Stimulated activated CD4-positive, alpha-beta T cell treated with anti-CD3 and anti-CD28 coated beads, Interleukin-4, amount 100 ng/mL, for 4 hours (primary cell): ENCODE measurements around the gene CLTCL1.
"Not testable (repeated sequence)": the region's sequence is repeated elsewhere in the genome, so short reads cannot be mapped to it uniquely, and the experiment has no call there.

ENCODE experiments used
- DNase-seq, 2 experiments: peaks; one replicate each; pipeline ENCODE4 v3.0.0-alpha.2; 2020

Gene CLTCL1

DNA sequence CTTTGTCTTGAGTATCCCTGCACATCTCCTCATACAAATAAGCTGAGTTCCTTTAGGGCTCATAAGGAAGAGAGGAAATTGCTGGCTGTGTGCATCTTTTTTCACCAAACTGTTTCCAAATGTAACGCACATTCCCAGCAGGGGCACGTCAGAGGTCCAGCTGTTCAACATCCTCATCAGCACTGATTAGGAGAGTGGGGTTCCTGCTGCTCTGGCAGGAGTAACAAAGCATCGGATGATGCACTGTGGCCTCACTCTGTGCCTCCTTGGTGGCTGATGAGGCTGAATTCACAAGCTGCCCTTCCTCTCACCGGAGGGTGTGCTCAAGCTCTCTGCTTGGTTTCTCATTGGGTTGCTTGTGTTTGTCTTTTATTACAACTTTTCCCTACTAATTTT, 77.4 kb downstream of the CLTCL1 start:
- DNase-seq, result no peak

DNA sequence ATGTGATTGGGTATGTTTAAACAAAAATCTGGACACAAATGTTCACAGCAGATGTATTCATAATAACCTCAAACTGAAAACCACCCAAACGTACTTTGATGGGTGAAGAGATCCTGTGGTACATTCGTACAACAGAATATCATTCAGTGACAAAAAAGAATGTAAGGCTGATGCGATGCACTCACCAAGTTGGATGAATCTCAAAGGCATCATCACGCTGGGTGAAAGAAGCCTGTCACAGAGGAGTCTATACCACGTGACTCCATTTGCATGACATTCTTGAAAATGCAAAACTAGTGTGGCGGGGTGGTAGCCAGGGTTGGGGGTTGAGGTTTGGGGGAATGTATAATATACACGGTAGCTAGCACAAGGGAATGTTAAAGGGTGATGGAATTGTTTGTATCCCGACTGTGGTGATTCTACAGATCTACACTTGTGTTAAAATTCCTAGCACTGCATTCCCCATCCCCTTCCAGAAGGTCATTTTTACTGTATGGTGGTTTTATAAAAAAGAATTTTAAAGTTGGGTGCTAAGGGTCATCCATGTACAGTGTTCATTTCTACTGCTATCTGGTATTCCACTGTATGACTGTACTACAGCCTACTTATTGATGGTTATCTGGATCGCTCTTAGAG, 78.0 kb downstream of the CLTCL1 start:
- no peak for DNase-seq

DNA sequence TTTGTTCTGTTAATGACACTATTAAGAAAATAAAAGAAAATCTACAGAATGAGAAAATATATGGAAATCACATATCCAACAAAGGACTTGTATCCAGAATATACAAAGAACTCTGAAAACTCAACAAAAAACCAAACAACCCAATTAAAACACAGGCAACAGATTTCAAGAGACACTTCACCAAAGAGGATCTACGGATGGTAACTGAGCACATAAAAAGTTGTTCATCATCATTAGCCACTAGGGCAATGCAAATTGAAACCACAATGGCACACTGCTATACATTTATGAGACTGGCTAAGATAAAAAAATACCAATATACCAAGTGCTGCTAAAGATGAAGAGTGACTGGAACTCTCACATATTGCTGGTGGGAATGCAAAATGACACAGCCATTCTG, 78.5 kb downstream of the CLTCL1 start:
- no peak for DNase-seq

DNA sequence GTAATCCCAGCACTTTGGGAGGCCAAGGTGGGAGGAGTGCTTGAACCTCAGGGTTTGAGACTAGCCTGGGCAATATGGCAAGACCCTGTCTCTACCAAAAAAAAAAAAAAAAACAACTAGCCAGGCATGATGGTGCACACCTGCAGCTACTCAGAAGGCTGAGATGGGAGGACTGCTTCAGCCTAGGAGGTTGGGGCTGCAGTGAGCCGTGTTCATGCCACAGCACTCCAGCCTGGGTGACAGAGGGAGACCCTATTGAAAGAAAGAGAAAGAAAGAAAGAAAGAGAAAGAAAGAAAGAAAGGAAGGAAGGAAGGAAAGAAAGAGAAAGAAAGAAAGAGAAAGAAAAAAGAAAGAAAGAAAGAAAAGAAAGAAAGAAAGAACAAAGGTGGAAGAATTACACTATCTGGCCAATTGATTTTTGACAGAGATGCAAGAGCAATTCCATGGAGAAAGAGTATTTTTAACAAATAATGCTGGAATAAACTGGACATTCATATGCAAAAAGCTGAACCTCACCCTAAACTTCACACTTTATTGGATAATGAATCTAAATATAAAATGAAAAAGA, 79.1 kb downstream of the CLTCL1 start:
- no peak for DNase-seq

DNA sequence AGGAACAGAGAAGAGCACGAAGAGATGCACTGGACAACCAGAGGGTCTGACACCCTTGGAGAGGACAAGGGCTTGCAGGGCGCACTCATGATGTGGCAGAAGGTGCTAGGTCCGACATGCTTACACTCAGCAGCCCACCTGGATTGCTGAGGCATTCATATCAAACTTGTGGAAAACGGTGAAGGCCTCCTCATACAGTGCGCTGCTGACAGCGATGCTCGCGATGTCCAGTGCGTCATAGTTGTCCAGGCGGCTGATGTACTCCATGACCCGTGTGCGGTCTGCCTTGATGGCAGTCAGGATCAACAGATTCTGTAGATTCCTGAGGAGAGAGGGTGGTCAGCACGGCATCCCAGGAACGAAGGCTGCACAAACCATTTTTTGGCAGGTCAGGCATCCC, 81.3 kb downstream of the CLTCL1 start:
- no peak for DNase-seq

DNA sequence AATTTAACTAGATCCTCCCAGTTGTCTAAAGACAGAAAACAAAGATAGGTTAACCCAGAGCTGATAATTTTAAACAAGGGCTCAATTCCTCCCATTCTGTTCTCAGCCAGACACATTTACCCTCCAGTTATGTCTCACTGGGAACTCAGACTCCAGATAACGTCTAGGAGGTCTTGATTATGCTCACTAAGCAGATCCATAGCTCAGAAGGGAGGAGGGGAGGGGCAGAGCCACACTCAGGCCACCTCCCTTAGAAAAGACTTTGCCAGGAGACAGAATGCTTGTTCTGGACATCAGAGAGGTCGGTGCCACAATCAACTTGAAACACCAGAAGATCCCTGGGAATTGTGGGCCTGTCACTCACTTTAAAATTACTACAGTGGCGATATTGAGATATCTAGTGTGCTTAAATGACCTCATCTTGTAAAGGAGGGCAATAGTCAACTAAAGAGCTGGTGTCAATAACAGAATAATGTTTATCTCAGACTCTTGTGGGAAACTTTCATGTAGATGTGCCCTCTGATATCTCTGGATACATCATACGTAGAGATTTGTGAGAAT, 83.2 kb downstream of the CLTCL1 start:
- no peak for DNase-seq

DNA sequence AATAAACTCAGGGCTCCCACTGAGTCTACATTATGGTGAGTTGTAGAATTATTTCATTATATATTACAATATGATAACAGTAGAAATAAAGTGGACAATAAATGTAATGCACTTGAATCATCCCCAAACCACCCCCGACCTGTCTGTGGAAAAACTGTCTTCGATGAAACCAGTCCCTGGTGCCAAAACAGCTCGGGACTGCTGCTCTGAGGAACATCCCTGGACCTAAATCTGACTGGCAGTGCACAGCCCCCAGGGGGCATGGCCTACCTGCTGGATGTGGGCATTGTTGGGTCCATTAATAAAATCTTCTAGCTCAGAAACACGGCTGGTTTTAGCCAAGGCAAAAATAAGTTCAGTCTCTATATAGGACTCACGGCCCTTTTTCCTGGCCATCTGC, 83.6 kb downstream of the CLTCL1 start:
- DNase-seq, result no peak

DNA sequence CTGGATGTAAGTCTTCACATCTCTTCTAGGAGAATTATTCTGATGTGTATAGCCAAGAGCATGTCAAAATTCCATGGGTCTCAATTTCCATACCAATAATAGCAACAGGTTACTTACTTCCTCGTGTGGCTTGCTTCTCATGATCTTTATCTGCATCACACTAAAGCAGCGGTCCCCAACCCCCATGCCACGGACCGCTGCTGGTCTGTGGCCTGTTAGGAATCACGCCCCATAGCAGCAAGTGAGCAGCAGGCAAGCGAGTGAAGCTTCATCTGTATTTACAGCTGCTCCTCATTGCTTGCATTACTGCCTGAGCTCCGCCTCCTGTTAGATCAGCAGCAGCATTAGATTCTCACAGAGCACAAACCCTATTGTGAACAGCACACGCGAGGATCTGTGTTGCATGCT, 84.1 kb downstream of the CLTCL1 start:
- DNase-seq, result no peak

DNA sequence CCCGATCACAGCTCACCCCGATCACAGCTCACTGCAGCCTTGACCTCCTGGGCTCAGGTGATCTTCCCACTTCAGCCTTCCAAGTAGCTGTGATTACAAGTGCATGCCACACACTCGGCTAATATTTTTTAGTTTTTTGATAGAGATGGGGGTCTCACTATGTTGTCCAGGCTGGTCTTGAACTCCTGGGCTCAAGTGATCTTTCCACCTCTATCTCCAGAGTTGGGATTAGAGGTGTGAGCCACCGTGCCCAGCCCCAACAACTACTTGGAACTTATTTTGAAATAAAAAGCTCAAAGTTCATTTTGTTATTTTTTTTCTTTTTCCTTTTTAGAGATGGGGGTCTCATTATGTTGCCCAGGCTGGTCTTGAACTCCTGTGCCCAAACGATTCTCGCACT, 85.2 kb downstream of the CLTCL1 start:
- no peak for DNase-seq

DNA sequence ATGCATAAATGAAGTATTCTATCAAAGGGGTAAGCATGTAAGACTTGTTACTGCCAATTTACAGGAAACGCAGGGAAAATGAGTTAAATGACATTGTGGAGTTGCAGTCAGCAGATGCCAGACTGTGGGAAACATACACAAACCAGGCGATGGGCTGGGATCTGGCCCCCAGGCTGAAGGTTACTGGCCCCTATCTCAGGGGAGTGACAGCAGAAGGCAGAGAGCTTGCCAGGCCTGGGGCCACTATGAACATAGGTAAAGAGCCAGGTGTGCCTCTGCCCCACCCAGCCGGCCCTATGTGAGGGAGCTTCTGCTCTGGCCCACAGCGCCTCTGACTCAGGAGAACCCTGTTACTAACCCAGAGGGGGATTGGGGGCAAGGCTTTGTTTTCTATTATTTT, 86.9 kb downstream of the CLTCL1 start:
- DNase-seq, result no peak

DNA sequence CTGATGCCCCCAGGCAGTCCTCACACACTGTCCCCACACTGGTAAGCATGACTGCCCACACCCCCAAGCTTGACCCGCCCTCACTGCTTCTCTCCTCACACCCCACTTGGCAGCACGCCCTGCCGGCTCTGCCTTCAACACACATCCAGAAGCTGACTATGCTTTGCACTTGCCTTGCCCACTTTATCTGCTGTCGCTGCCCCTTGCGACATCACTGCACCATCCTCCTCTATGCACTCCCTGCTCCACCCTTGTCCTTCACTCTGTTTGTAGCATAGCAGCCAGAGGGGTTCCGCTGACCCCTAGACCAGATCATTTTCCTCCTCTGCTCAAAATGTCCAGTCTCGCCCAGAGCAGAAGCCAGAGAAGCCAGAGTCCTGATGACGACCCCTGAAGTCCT, 87.7 kb downstream of the CLTCL1 start:
- no peak for DNase-seq

DNA sequence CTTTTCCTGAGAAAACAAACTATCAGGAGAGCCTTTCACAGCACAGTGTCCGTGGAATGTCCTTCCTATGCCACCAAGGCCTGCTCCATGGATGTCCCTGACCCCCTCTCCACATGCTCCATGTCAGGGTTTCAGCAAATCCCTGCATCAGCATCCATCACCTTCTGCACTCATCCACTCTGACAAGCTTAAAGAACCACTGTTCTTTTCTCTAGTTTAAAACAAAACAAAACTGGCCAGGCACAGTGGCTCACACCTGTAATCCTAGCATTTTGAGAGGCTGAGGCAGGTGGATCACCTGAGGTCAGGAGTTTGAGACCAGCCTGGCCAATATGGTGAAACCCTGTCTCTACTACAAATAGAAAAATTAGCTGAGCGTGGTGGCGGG, 88.7 kb downstream of the CLTCL1 start:
- DNase-seq, result not testable (repeated sequence)

DNA sequence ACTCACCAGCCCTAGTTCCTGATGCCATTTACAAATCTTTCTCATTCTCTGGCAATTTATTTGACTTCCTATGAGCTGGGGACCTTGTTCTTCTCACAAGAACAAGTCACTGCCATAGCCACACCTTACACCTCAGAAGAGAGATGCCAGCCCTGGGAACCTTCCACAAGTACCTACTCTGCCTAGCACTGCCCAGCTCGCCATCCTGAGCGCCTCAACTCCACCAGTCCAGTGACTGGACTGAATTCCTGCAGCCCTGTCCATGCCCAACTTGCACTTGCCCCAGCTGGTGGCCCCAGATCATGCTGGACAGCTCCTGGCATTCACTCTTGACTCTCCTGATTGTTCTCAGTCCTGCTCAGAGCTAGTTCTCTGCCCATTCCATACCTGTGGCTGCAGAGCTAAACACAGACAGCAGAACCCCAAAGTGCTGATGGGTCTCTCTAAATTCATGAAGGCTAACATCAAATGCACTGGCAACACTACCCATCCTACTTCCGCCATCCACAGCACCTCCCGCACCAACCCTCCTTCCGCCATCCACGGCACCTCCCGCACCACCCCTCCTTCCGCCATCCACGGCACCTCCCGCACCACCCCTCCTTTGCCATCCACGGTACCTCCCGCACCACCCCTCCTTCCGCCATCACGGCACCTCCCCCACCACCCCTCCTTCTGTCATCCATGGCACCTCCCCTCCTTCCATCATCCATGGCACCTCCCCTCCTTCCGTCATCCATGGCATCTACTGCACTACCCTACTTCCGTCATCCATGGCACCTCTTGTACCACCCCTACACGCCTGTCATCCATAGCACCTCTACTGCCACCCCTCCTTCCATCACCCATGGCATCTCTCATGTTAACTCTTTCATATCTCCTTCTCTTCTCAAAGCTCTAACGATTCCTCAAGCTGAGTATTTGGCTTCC, 89.4 kb downstream of the CLTCL1 start:
- DNase-seq, result no peak

DNA sequence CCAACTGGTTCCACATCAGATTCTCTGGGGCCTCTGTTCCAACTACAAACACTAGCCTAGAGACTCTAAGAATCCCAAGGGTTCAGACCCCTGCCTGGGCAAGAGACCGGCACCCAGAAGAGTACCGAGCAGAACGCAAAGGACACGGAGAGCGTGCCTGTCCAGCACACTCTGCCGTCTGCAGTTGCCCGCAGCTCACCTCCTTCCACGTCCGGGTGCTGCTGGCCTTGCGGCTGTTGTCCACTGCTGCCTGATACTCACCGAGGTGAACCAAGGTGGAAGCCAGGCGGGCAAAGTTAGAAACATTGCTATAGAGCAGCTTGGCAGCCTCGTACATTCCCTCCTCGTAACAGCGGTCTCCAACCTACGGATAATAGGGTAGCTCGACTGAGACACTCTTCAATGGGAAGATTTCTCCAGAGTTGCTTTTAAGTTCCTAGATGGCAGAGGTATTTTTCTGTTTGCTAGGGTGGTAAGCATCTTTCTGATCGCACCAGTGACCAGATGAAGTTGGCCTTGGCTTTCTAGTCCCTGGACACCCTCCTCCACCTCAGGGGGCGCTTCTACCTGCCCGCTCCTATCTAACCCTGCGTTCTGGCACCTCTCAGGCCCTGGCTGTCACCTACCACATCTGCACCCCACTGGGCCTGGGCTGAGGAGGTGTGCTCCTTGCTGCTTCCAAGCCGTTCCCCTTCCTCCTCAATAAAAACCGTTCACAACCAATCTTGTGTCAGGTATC, 90.2 kb downstream of the CLTCL1 start:
- DNase-seq, result no peak

DNA sequence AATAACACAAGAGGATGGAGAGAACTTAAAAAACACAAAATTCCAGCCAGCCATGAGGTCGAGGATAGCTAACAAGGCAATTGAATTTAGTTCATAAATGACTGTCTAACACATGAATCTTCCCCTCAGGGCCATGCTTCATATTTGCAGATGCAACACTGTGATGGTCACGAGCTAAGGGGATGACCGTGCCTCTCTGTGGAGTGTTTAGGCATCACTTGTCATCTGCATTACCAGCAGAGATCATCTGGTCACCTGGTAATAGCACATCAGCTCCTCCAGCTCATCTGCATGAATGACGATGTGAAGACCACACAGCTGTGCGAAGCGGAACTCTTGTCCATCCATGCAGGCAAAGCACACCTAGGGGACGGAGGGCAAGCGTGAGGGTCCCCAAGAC, 92.0 kb downstream of the CLTCL1 start:
- DNase-seq, result no peak

DNA sequence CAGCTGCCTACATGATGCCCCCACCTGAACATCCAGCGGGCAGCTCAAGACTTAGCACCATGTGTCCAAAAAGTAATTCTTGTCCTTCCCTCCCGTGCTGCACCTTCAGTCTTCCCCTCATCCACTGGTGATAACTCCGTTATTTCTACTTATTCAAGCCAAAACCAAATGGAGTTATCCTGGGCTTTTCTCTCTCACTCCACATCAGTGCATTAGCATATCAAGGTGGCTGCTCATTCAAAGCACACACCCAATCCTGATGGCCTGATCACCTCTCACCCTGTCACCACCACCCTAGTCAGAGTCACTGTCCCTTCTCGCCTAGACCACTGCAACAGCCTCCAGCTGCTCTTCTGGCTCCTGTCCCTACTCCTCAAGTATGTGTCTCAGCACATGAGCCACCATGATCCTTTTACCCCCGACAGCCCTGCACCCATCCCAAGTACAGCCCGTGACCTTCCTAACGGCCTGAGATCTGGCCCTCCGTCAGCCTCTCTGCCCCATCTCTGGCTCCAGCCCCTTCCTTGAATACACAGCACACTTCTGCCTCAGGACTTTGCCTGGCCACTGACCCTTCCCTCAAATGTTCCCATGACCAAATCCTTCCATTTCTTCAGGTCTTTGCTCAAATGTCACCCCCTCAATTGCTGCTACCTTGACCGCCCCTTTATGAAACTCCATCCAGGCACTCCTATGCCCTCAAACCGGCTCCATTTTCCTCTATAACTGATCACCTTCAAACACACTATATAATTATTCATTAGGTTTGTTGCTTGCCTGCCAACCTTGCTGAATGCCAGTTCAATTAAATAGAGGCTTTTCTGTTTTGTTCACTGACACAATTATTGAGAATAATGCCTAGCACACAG, 93.3 kb downstream of the CLTCL1 start:
- no peak for DNase-seq

DNA sequence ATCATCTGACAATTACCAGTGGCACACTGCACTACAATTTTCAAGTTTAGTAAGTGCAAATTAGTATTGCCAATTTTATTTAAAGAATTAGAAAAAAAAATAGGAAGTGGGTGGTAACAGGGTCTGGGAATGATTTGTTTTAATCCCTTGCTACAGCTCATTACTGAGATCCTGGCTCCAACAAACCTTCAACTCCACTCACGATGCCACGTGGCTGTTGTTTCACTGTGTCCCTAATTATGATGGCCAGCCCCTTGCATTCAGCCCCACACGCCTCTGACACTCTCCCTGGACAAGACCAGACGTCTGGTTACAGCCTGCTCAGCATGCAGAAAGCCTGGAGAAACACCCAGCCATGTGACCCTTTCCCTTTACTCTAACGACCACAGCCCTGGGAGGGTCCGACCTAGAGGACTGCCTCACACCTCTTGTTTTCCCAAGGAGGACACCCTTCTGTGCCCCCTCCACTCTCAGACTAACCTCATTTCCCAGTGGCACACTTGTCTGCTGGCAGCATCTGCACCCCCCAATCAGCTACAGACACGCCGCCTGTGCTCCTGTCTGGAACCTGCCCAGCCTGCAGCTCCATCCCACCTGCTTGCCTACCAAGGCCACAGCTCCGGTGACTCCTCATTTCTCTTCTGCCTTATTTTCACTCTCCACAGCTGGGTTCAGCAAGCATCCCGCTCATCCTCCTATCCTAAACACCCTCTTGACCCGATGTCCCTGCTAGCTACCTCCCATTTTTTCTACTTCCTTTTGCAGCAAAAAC, 94.5 kb downstream of the CLTCL1 start:
- no peak for DNase-seq

DNA sequence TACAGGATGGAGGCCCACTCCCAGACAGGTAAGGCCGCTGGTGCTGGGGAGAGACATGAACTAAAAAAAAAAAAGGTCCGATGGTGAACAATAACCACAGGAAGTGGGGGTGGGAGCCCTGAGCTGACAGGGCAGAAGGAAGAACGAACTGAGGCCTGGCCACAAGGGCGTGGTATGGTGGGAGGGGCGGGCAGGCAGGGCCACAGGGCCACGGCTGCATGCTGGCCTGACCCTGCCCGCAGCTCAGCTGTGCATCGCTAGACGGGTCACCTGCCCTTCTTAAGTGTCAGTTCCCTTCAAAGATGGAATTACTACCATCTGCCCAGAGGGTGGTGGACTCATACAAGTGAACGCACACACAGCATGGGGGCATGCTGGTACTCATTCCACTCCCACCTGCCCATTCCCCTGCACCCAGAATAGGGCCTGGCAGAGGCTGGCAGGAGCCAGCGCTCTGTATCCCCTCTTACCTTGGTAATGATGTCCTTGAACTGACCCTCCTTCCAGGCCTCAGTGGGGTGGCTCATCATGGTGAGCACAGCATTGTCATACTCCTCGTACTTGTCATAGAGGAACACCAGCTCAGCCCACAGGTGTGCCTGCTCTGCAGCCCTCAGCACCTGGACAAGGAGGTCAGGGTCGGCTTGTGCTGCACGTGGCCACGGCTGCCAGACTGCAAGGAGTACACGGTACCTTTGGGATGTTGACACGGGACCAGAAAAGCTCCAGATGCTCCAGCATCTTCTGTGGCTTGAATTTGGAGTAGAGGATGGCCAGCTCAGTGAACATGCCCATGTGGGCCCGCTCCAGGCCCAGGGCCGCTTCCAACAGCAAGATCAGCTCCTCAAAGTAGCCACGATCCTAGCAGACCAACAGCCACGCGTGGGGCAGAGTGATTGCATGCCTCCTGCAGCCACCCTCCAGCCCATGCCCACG, 95.5 kb downstream of the CLTCL1 start:
- DNase-seq, result no peak

DNA sequence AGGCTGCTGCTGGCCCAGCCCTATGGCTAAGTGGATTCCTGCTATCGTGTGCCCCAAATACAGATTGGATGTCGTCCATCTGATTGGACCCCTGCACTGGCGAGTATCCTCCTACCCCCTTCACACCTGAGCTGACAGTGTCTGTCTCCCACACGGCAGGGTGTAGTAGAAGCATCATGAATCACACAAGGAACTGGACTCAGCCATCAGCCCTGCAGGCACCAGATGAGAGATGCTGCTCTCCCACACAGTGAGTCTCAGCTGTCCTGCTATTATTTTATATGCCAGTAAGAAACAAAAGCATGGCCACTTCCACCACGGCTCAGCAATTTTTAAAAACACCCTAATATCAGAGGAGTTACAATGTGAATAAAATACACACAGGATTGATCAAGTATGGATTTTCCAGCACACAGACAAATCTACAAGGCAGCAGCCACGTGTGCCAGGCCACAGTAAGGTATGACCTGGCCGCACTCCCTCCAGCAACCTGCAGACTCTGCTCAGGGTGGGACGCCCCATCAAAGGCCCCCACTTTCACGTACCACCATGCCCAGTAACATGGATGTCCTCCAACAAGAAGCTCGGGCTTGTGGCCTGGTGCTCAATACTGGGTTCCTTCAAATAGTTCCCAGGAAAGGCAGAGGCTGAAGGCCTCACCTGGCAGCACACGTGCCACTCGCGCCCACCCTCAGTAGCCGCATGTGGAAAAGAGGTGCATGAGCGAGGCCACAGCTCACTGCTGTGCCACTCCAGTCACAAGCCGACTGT, 96.6 kb downstream of the CLTCL1 start:
- DNase-seq, result no peak
